Progenitor cell of endocrine pancreas (in vitro differentiated cells): ENCODE measurements around the gene HECTD4. TPM values are rescaled to one million over a fixed set of nuclear protein-coding genes. Genes with fewer than 3 reads are reported as not detected.

Experiments
- DNase-seq: peaks from one replicate; pipeline ENCODE4 v3.0.0; 2021; ENCODE audit warnings: low spot score; ENCODE audit not compliant: unreplicated experiment
- H3K27ac Mint-ChIP-seq: 2 replicates; pipeline ENCODE4 v1.8.0; 2021; ENCODE audit warnings: mild to moderate bottlenecking, moderate library complexity, mixed read lengths
- H3K27me3 Mint-ChIP-seq: 2 replicates; pipeline ENCODE4 v1.8.0; 2021; ENCODE audit warnings: mixed read lengths
- H3K36me3 Mint-ChIP-seq: 2 replicates; pipeline ENCODE4 v1.8.0; 2022; ENCODE audit warnings: mixed read lengths; ENCODE audit not compliant: insufficient read depth
- H3K4me1 Mint-ChIP-seq: 2 replicates; pipeline ENCODE4 v1.8.0; 2021; ENCODE audit warnings: low read depth, mixed read lengths
- H3K4me3 Mint-ChIP-seq: 2 replicates; pipeline ENCODE4 v1.8.0; 2021; ENCODE audit warnings: low read depth, mild to moderate bottlenecking, moderate library complexity, mixed read lengths
- H3K9me3 Mint-ChIP-seq: 2 replicates; pipeline ENCODE4 v1.8.0; 2021; ENCODE audit warnings: low read depth, mixed read lengths
- CTCF ChIP-seq: fragments of 200-600 bp; sonication (generic); IDR thresholded peaks from one replicate; pipeline ENCODE4 v1.5.0; 2021; ENCODE audit warnings: antibody characterized with exemption, mild to moderate bottlenecking; ENCODE audit not compliant: unreplicated experiment
- total RNA-seq: library from RNA; stranded (reverse); gene quantifications from 2 replicates; pipeline ENCODE4 v1.2.1, GENCODE V29; 2021

The HECTD4 gene
- total RNA-seq, 1 donor from 2014 or later: 86.7 TPM

GRCh38 chr12:112308161-112308560, 74.1 kb downstream of the HECTD4 start:
- no peak overlapping the region for H3K27ac Mint-ChIP-seq

GRCh38 chr12:112307317-112308011, 74.8 kb downstream of the HECTD4 start:
- Mint-ChIP-seq H3K27ac (no peak overlapping the region), H3K4me3 (no peak overlapping the region), H3K27me3 (no peaks in the 10 kb centered on the region), H3K36me3 (peaks cover 19% of the 10 kb centered on the region), H3K4me1 (peaks cover 20% of the 10 kb centered on the region), H3K9me3 (no peaks in the 10 kb centered on the region)
- no peak for TF ChIP-seq CTCF
- DNase-seq: no peak

More at GRCh38 chr12:112308161-112308560, 74.1 kb downstream of the HECTD4 start:
- peaks cover 20% of the 10 kb centered on the region for H3K4me1 Mint-ChIP-seq
- DNase-seq: no peak
- no peak overlapping the region for H3K4me3 Mint-ChIP-seq
- peaks cover 20% of the 10 kb centered on the region for H3K36me3 Mint-ChIP-seq
- TF ChIP-seq CTCF: no peak
- H3K9me3 Mint-ChIP-seq: no peaks in the 10 kb centered on the region
- no peaks in the 10 kb centered on the region for H3K27me3 Mint-ChIP-seq

GRCh38 chr12:112305951-112306350, 76.3 kb downstream of the HECTD4 start:
- H3K36me3 Mint-ChIP-seq: peaks cover 19% of the 10 kb centered on the region
- no peak for DNase-seq
- no peak for TF ChIP-seq CTCF
- no peaks in the 10 kb centered on the region for H3K9me3 Mint-ChIP-seq
- no peak overlapping the region for H3K4me3 Mint-ChIP-seq
- peak overlapping the region; percentile 8 for H3K27ac Mint-ChIP-seq
- H3K27me3 Mint-ChIP-seq: no peaks in the 10 kb centered on the region
- H3K4me1 Mint-ChIP-seq: peaks cover 20% of the 10 kb centered on the region

- Mint-ChIP-seq H3K4me3 (no peak overlapping the region), H3K4me1 (peaks cover 20% of the 10 kb centered on the region), H3K9me3 (no peaks in the 10 kb centered on the region), H3K27me3 (no peaks in the 10 kb centered on the region), H3K36me3 (peaks cover 20% of the 10 kb centered on the region), H3K27ac (no peak overlapping the region)
- no peak for DNase-seq
- TF ChIP-seq CTCF: no peak
Measured at GRCh38 chr12:112304436-112304835, 77.8 kb downstream of the HECTD4 start.

GRCh38 chr12:112303799-112304198, 78.4 kb downstream of the HECTD4 start:
- Mint-ChIP-seq H3K36me3 (peaks cover 20% of the 10 kb centered on the region), H3K27me3 (no peaks in the 10 kb centered on the region), H3K4me1 (peaks cover 20% of the 10 kb centered on the region), H3K4me3 (no peak overlapping the region), H3K27ac (no peak overlapping the region), H3K9me3 (no peaks in the 10 kb centered on the region)
- TF ChIP-seq CTCF: no peak
- no peak for DNase-seq
